IMR-90 (cell line): ENCODE data around the gene LGALS12. TPM values are rescaled to one million over a fixed set of nuclear protein-coding genes. Genes with fewer than 3 reads are reported as not detected.

Experiments
- ATAC-seq: fragments of 200-7000 bp; cut with Tn5 transposase; 2 replicates; pipeline ENCODE4 v1.9.1; 2020; ENCODE audit warnings: low read depth, mild to moderate bottlenecking, moderate library complexity
- BruUV-seq: library from RNA; stranded (reverse); fragments of 400-500 nt; replicated peaks from 2 replicates; lab custom pipeline; 2021; lab: Mats Ljungman, UMichigan
- CTCF ChIA-PET: fragments of 300-600 bp; formaldehyde crosslinking; extraction: SDS; loops from one replicate; lab custom pipeline; 2021; ENCODE audit warnings: antibody characterized with exemption; lab: Yijun Ruan, JAX
- POLR2A ChIA-PET: fragments of 300-600 bp; sonication (Branson Sonifier 250); formaldehyde crosslinking; loops from one replicate; lab custom pipeline; 2022; ENCODE audit warnings: antibody characterized with exemption; ENCODE audit not compliant: unreplicated experiment; lab: Charles Lee
- DNase-seq: peaks from one replicate; pipeline ENCODE4 v3.0.0; 2013
- H2AFZ ChIP-seq: replicated peaks from 2 replicates; pipeline ENCODE3; 2013; ENCODE audit warnings: low read length, mild to moderate bottlenecking; ENCODE audit not compliant: poor library complexity
- H2AK5ac ChIP-seq: 2 replicates; pipeline ENCODE4 v1.6.1; 2013; ENCODE audit warnings: low read depth, low read length, inconsistent platforms
- H2AK9ac ChIP-seq: replicated peaks from 2 replicates; pipeline ENCODE3; 2013; ENCODE audit warnings: mild to moderate bottlenecking, low read depth, low read length, moderate library complexity; ENCODE audit not compliant: poor library complexity
- H2BK120ac ChIP-seq: 2 replicates; pipeline ENCODE4 v1.6.1; 2013; ENCODE audit warnings: low read depth, low read length, inconsistent platforms
- H2BK15ac ChIP-seq: 3 replicates; pipeline ENCODE4 v1.6.1; 2013; ENCODE audit warnings: low read depth, low read length, inconsistent platforms
- H2BK20ac ChIP-seq: 2 replicates; pipeline ENCODE4 v1.6.1; 2013; ENCODE audit warnings: low read depth, mild to moderate bottlenecking, inconsistent platforms, low read length, moderate library complexity
- H2BK5ac ChIP-seq: 2 replicates; pipeline ENCODE4 v1.6.1; 2013; ENCODE audit warnings: mild to moderate bottlenecking, low read depth, low read length, inconsistent platforms; ENCODE audit not compliant: poor library complexity, severe bottlenecking
- H3K14ac ChIP-seq: replicated peaks from 2 replicates; pipeline ENCODE4 v1.6.1; 2013; ENCODE audit warnings: low read depth, low read length, inconsistent platforms
- H3K18ac ChIP-seq: 2 replicates; pipeline ENCODE4 v1.6.1; 2013; ENCODE audit warnings: low read depth, low read length, control low read depth
- H3K23ac ChIP-seq: 2 replicates; pipeline ENCODE4 v1.6.1; 2013; ENCODE audit warnings: low read depth, low read length, inconsistent platforms
- H3K27ac ChIP-seq: 2 replicates; pipeline ENCODE4 v1.5.1; 2013; ENCODE audit warnings: mild to moderate bottlenecking, control low read depth, low read length; ENCODE audit not compliant: insufficient read depth
- H3K27me3 ChIP-seq: 2 replicates; pipeline ENCODE4 v1.6.1; 2013; ENCODE audit warnings: low read length; ENCODE audit not compliant: control insufficient read depth, insufficient read depth
- H3K36me3 ChIP-seq: 2 replicates; pipeline ENCODE4 v1.6.1; 2013; ENCODE audit warnings: low read length, mixed read lengths; ENCODE audit not compliant: control insufficient read depth, insufficient read depth
- H3K4ac ChIP-seq: 2 replicates; pipeline ENCODE4 v1.6.1; 2013; ENCODE audit warnings: low read depth, low read length, inconsistent platforms
- H3K4me1 ChIP-seq: 2 replicates; pipeline ENCODE4 v1.6.1; 2013; ENCODE audit warnings: low read length, mixed read lengths; ENCODE audit not compliant: control insufficient read depth, insufficient read depth
- H3K4me2 ChIP-seq: 2 replicates; pipeline ENCODE4 v1.6.1; 2013; ENCODE audit warnings: low read depth, mild to moderate bottlenecking, control low read depth, low read length, moderate library complexity
- H3K4me3 ChIP-seq: 2 replicates; pipeline ENCODE4 v1.5.1; 2013; ENCODE audit warnings: low read depth, mild to moderate bottlenecking, control low read depth, low read length, moderate library complexity; ENCODE audit not compliant: insufficient read depth
- H3K56ac ChIP-seq: 2 replicates; pipeline ENCODE4 v1.6.1; 2013; ENCODE audit warnings: low read length, inconsistent platforms; ENCODE audit not compliant: insufficient read depth; ENCODE audit errors: extremely low read depth
- H3K79me1 ChIP-seq, 2 experiments: 2 replicates each; pipeline ENCODE4 v1.6.1; 2013; ENCODE audit warnings: low read length in 2 of 2, inconsistent platforms in 1 of 2, low read depth in 1 of 2
- H3K9ac ChIP-seq: 2 replicates; pipeline ENCODE4 v1.6.1; 2013; ENCODE audit warnings: low read depth, low read length, control low read depth
- H3K9me1 ChIP-seq: 2 replicates; pipeline ENCODE4 v1.6.1; 2013; ENCODE audit warnings: low read length, inconsistent platforms; ENCODE audit not compliant: insufficient read depth
- H3K9me3 ChIP-seq: 2 replicates; pipeline ENCODE4 v1.6.1; 2013; ENCODE audit warnings: low read length; ENCODE audit not compliant: control insufficient read depth, insufficient read depth
- H4K20me1 ChIP-seq: 2 replicates; pipeline ENCODE4 v1.6.1; 2013; ENCODE audit warnings: low read length, inconsistent platforms; ENCODE audit not compliant: insufficient read depth
- H4K5ac ChIP-seq: 2 replicates; pipeline ENCODE4 v1.6.1; 2013; ENCODE audit warnings: mild to moderate bottlenecking, low read depth, low read length, control low read depth
- H4K8ac ChIP-seq, 2 experiments: 2 replicates each; pipeline ENCODE4 v1.6.1; 2013; ENCODE audit warnings: low read depth in 2 of 2, low read length in 2 of 2, control low read depth in 1 of 2, inconsistent platforms in 1 of 2
- H4K91ac ChIP-seq: 2 replicates; pipeline ENCODE4 v1.6.1; 2013; ENCODE audit warnings: low read depth, low read length, inconsistent platforms; ENCODE audit not compliant: insufficient read depth
- CHD1 ChIP-seq: IDR thresholded peaks from 2 replicates; pipeline ENCODE4 v1.6.1; 2012; ENCODE audit warnings: low read depth, low read length, improper control_type of control experiment
- RAD21 ChIP-seq: IDR thresholded peaks from 2 replicates; pipeline ENCODE4 v1.6.1; 2012; ENCODE audit warnings: low read length, improper control_type of control experiment
- USF2 ChIP-seq: fragments of 150-350 bp; IDR thresholded peaks from 2 replicates; pipeline ENCODE4 v1.6.1; 2017; ENCODE audit warnings: mild to moderate bottlenecking, antibody characterized with exemption, low read length, low read depth
- WGBS, 2 experiments: methylation state at CpG; one replicate each; pipeline versions ENCODE4 v1.1.5 to v1.1.7; 2013; ENCODE audit warnings: missing lambda C conversion rate in 2 of 2; ENCODE audit not compliant: insufficient read length in 1 of 2; ENCODE audit errors: extremely low coverage in 2 of 2; 5-methylcytosine and 5-hydroxymethylcytosine counted together
- dilution Hi-C: fragments of 300-500 bp; cut with HindIII; formaldehyde crosslinking; loops from one replicate; pipeline ENCODE4 v1.14.3; 2018; ENCODE audit warnings: low sequenced_read_pairs; ENCODE audit not compliant: unreplicated experiment
- in situ Hi-C: fragments of 300-500 bp; cut with MboI; formaldehyde crosslinking; loops from 3 replicates; pipeline ENCODE4 v1.14.3; 2019; ENCODE audit warnings: low sequenced_read_pairs, inconsistent platforms, mixed read lengths
- intact Hi-C: fragments of 100-400 bp; cut with micrococcal nuclease; formaldehyde crosslinking; loops from 2 replicates; pipeline ENCODE4 v1.10.0; 2022
- polyA plus RNA-seq, 3 experiments: library from polyadenylated mRNA; depleted of rRNA; stranded (reverse); fragments of >200 nt; gene quantifications; 2 replicates each; pipeline ENCODE4 v1.2.3, GENCODE V29; 2012; ENCODE audit warnings: low replicate concordance in 1 of 3
- total RNA-seq: library from RNA; depleted of rRNA; stranded (reverse); fragments of >200 nt; gene quantifications from 2 replicates; pipeline ENCODE4 v1.2.3, GENCODE V29; 2012

LGALS12 gene
- total and polyA plus RNA-seq, 2 of the 4 experiments (the other 2 are of a cell fraction), result not detected

DNA sequence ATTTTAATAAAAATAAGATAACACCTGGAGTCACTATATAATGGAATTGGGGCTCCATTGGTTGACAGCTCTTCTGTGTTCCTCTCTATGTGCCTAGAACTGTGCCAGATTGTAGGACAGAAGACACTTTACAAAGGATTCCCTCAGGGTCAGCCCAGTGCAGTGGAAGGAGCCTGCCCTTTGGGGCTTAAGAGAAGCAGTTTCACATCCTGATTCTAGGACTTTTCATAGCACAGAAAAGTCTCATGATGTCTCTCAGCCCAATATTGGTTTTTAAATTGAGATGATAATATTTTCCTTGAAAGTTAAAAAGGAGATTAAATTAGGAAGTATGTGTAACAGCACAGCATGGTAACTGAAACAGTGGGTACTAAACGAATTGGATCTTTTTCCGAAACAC, 37.8 kb downstream of the LGALS12 start:
- H2BK15ac ChIP-seq, result no peak overlapping the region
- no peak overlapping the region for H3K14ac ChIP-seq
- ATAC-seq (no peak), DNase-seq (no peak)
- WGBS, 2 experiments, result no CpG with 5 or more reads among the region's 2 CpGs
- no peaks in the 10 kb centered on the region for H3K9me1 ChIP-seq
- no peak overlapping the region for H3K18ac ChIP-seq
- in situ Hi-C loops, result no loop called here
- dilution Hi-C loops, result no loop called here
- no peak overlapping the region for H4K8ac ChIP-seq
- CTCF ChIA-PET, result no interaction called here
- H2BK20ac ChIP-seq, result no peak overlapping the region
- H3K23ac ChIP-seq, result no peak overlapping the region
- H3K9me3 ChIP-seq, result no peaks in the 10 kb centered on the region
- no peak overlapping the region for H3K9ac ChIP-seq
- H2AK5ac ChIP-seq, result no peak overlapping the region
- H3K36me3 ChIP-seq, result no peaks in the 10 kb centered on the region
- no peaks in the 10 kb centered on the region for H4K20me1 ChIP-seq
- H2AK9ac ChIP-seq, result no peak overlapping the region
- no peak overlapping the region for H4K5ac ChIP-seq
- no TSS peak for BruUV-seq
- H3K4me2 ChIP-seq, result no peak overlapping the region
- TF ChIP-seq CHD1 (no peak), USF2 (no peak), RAD21 (no peak)
- no peak overlapping the region for H3K56ac ChIP-seq
- no peak overlapping the region for H2AFZ ChIP-seq
- H4K91ac ChIP-seq, result no peak overlapping the region
- no peak overlapping the region for H3K27ac ChIP-seq
- peaks cover 11% of the 10 kb centered on the region for H3K27me3 ChIP-seq
- H2BK5ac ChIP-seq, result no peak overlapping the region
- POLR2A ChIA-PET, result no interaction called here
- no peaks in the 10 kb centered on the region for H3K79me1 ChIP-seq
- H2BK120ac ChIP-seq, result no peak overlapping the region
- no peaks in the 10 kb centered on the region for H3K4me1 ChIP-seq
- intact Hi-C loops, result no loop called here
- H3K4ac ChIP-seq, result no peak overlapping the region
- H3K4me3 ChIP-seq, result no peak overlapping the region
